ENCODE measurements around the gene PCDHGB2. TPM values are rescaled to one million over a fixed set of nuclear protein-coding genes. Genes with fewer than 3 reads are reported as not detected.
"Not testable (repeated sequence)": the region's sequence is repeated elsewhere in the genome, so short reads cannot be mapped to it uniquely, and the experiment has no call there.

The PCDHGB2 gene
- polyA plus RNA-seq (2012; ENCODE audit: missing spikeins) = 0.34 TPM

GRCh38 chr5:141359790-141360426 is at the start of gene PCDHGB2:
TSS of gene PCDHGB2 (plus strand) at chr5:141359994. CDS start at chr5:141360136, 142 bp downstream.
- DNase-seq (ENCODE audit: insufficient read length) = no peak
- FAIRE-seq = no peak
- TF ChIP-seq POLR2AphosphoS5 (IDR thresholded peaks at IDR 0.05; ENCODE audit: low read depth, low read length) (no peak), POLR2A (IDR thresholded peaks at IDR 0.05; ENCODE audit: low read depth, low read length) (no peak), TAF1 (IDR thresholded peaks at IDR 0.05; ENCODE audit: borderline replicate concordance, low read depth, low read length) (no peak)

DNA sequence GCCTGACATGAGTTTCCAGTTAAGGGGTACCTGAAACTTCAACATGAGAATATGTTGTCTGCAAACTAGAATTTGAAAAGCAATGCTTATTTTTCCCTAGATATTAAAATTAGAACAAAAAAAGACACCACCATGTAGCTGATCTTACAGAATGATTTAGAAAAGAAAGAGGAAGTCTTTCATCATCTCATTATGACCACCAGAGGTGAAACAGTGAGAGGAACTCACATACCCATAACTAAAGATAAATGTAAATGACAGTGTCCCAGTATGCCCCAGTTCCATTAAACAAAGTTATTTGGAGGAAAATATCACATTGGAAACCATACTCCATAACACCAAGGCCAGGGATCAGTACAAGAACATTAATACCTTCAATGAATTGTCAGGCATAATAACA is 46.1 kb upstream of the PCDHGB2 start:
- DNase-seq (ENCODE audit: insufficient read length) (no peak), FAIRE-seq (no peak)
- TF ChIP-seq TAF1 (IDR thresholded peaks at IDR 0.05; ENCODE audit: borderline replicate concordance, low read depth, low read length) = no peak

GRCh38 chr5:141316963-141317362 is 42.8 kb upstream of the PCDHGB2 start:
- not testable (repeated sequence) for DNase-seq (ENCODE audit: insufficient read length); FAIRE-seq

DNA sequence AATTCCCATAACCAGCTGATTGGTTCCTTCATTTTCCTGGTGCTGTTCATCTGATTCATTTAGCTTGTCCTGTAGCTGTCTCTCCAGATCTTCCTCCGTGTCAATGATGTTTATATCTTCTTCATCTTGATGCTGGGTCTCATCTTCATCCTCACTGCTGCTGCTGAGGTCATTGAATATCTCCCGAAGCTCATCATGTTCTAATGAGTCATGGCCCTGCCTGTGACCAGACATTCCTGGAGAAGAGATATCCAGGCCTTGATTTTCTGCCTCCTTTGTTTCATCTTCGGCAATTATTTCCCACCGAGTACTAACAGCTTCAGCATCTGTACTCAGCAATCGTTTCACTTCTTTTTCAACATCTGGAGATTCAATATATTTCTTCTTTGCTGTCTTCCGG is 40.6 kb upstream of the PCDHGB2 start:
- no peak for DNase-seq (ENCODE audit: insufficient read length)
- TF ChIP-seq POLR2A (IDR thresholded peaks at IDR 0.05; ENCODE audit: low read depth, low read length) = no peak
- no peak for TF ChIP-seq POLR2AphosphoS5 (IDR thresholded peaks at IDR 0.05; ENCODE audit: low read depth, low read length)
- TF ChIP-seq TAF1 (IDR thresholded peaks at IDR 0.05; ENCODE audit: borderline replicate concordance, low read depth, low read length) = no peak
- no peak for FAIRE-seq

GRCh38 chr5:141319699-141320098 is 40.1 kb upstream of the PCDHGB2 start:
- DNase-seq (ENCODE audit: insufficient read length) = no peak
- TF ChIP-seq TAF1 (IDR thresholded peaks at IDR 0.05; ENCODE audit: borderline replicate concordance, low read depth, low read length) (no peak), POLR2A (IDR thresholded peaks at IDR 0.05; ENCODE audit: low read depth, low read length) (no peak), POLR2AphosphoS5 (IDR thresholded peaks at IDR 0.05; ENCODE audit: low read depth, low read length) (no peak)
- peak; percentile 48 for FAIRE-seq

- TF ChIP-seq TAF1 (IDR thresholded peaks at IDR 0.05; ENCODE audit: borderline replicate concordance, low read depth, low read length) = peak; percentile 73
- TF ChIP-seq POLR2AphosphoS5 (IDR thresholded peaks at IDR 0.05; ENCODE audit: low read depth, low read length) = peak; percentile 96
- TF ChIP-seq POLR2A (IDR thresholded peaks at IDR 0.05; ENCODE audit: low read depth, low read length) = peak; percentile 97
- DNase-seq (ENCODE audit: insufficient read length) = peak; percentile 64
- peak; percentile 98 for FAIRE-seq
Measured at GRCh38 chr5:141320225-141321169, 39.3 kb upstream of the PCDHGB2 start, which contains the start of gene TAF7. TSS of gene TAF7 (minus strand) at chr5:141320784. CDS start at chr5:141320044, 740 bp downstream.

GRCh38 chr5:141322261-141322660 is 37.5 kb upstream of the PCDHGB2 start:
- TF ChIP-seq POLR2AphosphoS5 (IDR thresholded peaks at IDR 0.05; ENCODE audit: low read depth, low read length) (no peak), POLR2A (IDR thresholded peaks at IDR 0.05; ENCODE audit: low read depth, low read length) (no peak), TAF1 (IDR thresholded peaks at IDR 0.05; ENCODE audit: borderline replicate concordance, low read depth, low read length) (no peak)
- DNase-seq (ENCODE audit: insufficient read length) (no peak), FAIRE-seq (no peak)

DNA sequence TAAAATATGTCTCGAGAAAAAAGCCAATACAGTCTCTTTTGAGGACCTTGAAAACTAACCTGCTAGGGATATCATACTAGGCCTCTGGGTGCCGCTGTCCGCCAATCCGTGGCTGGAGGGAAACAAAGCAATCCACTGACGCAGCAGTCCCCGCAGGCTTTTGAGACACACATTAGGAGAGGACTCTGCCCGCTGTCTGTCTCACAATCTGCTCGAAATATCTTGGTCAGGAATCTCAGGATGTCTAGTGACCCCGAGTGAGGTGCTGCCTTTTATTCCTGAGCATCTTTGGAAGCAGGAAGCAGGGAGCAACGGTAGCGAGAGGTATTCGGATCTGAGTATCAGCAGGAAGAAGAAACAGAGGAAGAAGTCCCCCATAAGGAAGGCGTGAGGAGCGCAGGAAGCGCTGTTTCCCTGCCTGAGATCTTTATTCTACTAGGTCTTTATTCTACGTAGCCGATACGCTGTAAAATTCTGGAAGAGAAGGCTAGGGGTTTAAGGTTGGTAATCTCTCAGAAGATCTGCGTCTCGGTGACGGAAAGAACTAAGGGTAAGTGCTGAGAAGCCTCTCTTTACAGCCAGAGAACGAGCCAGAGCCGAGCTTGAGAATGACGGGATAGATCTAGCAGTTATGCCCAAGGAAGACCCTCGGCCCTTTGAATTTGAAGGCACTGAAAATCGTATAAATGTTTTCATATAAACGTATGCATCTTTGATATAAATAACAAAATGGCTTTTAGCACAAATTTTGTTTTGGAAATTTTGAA is 33.5 kb upstream of the PCDHGB2 start:
- no peak for TF ChIP-seq TAF1 (IDR thresholded peaks at IDR 0.05; ENCODE audit: borderline replicate concordance, low read depth, low read length)
- TF ChIP-seq POLR2A (IDR thresholded peaks at IDR 0.05; ENCODE audit: low read depth, low read length) = peak; percentile 30; the same call in 1 of the 2 replicates
- DNase-seq (ENCODE audit: insufficient read length) (no peak), FAIRE-seq (peak; percentile 66)

DNA sequence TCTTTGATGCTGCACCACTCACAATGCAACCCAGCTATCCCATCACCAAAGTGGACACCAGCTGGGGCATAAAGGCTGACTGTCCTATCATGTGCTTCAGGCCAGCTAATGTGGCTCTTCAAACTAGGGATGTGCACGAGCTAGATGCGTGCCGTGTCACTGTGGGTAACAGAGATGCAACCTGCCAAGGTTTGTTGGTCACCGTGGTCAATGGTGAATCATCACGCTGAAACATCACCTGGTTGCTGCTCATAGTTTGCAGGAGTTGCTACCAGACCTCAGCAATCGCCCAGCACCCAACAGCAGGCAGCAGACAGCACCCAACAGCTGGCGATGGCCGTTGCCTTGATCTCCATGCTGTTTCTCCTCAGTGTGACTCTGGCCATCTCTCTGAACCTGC is 31.6 kb upstream of the PCDHGB2 start:
- FAIRE-seq = no peak
- no peak for TF ChIP-seq TAF1 (IDR thresholded peaks at IDR 0.05; ENCODE audit: borderline replicate concordance, low read depth, low read length)
- no peak for TF ChIP-seq POLR2A (IDR thresholded peaks at IDR 0.05; ENCODE audit: low read depth, low read length)
- TF ChIP-seq POLR2AphosphoS5 (IDR thresholded peaks at IDR 0.05; ENCODE audit: low read depth, low read length) = no peak
- DNase-seq (ENCODE audit: insufficient read length) = no peak

- DNase-seq (ENCODE audit: insufficient read length) = no peak
- no peak for TF ChIP-seq POLR2A (IDR thresholded peaks at IDR 0.05; ENCODE audit: low read depth, low read length)
- no peak for TF ChIP-seq POLR2AphosphoS5 (IDR thresholded peaks at IDR 0.05; ENCODE audit: low read depth, low read length)
- TF ChIP-seq TAF1 (IDR thresholded peaks at IDR 0.05; ENCODE audit: borderline replicate concordance, low read depth, low read length) = no peak
- FAIRE-seq = no peak
Measured at GRCh38 chr5:141330299-141331080, 29.3 kb upstream of the PCDHGB2 start, which contains the start of gene PCDHGA1. TSS of gene PCDHGA1 (plus strand) at chr5:141330514.

GRCh38 chr5:141332571-141332970 is 27.2 kb upstream of the PCDHGB2 start:
- FAIRE-seq; DNase-seq (ENCODE audit: insufficient read length): not testable (repeated sequence)
